Esophagus squamous epithelium (tissue), 5 donors: ENCODE data around the gene SRPRA. TPM values are rescaled to one million over a fixed set of nuclear protein-coding genes. Genes with fewer than 3 reads are reported as not detected.

Experiments used
- DNase-seq: peaks from one replicate; lab custom pipeline; 2025; lab: John Stamatoyannopoulos, UW
- H3K27ac ChIP-seq, 4 donors: fragments of 200-600 bp; sonication (generic); one replicate each; pipeline ENCODE4 v1.5.1; 2016 to 2019; ENCODE audit warnings: mild to moderate bottlenecking in 1 of 4
- H3K27me3 ChIP-seq, 4 donors: fragments of 200-600 bp; sonication (generic); 1 replicate in 3 of 4; 2 replicates in 1 of 4; pipeline versions ENCODE4 v1.5.1 to v1.6.0; 2017 to 2021; ENCODE audit warnings: antibody characterized with exemption in 1 of 4
- H3K36me3 ChIP-seq, 3 donors: fragments of 200-600 bp; sonication (generic); one replicate each; pipeline ENCODE4 v1.5.1; 2016 to 2019
- H3K4me1 ChIP-seq, 3 donors: fragments of 200-600 bp; sonication (generic); one replicate each; pipeline ENCODE4 v1.5.1; 2017 to 2019
- H3K4me3 ChIP-seq, 4 donors: fragments of 200-600 bp; sonication (generic); 1 replicate in 3 of 4; 2 replicates in 1 of 4; pipeline ENCODE4 v1.5.1; 2016 to 2019; ENCODE audit warnings: mild to moderate bottlenecking in 2 of 4, moderate library complexity in 1 of 4
- H3K9me3 ChIP-seq, 3 donors: fragments of 200-600 bp; sonication (generic); one replicate each; pipeline ENCODE4 v1.5.1; 2016 to 2019
- CTCF ChIP-seq, 6 experiments: fragments of 450-650 bp in 4 of 6; fragments of 200-600 bp in 2 of 6; sonication (generic) in 2 of 6; IDR thresholded peaks; one replicate each; pipeline ENCODE4 v1.5.1; 2016 to 2019; ENCODE audit warnings: antibody characterized with exemption in 6 of 6, mild to moderate bottlenecking in 4 of 6, moderate library complexity in 4 of 6
- POLR2A ChIP-seq, 4 donors: fragments of 450-650 bp; IDR thresholded peaks; one replicate each; pipeline ENCODE4 v1.6.1; 2017; ENCODE audit warnings: antibody characterized with exemption in 4 of 4, mild to moderate bottlenecking in 4 of 4, moderate library complexity in 3 of 4
- WGBS, 2 donors: methylation state at CpG; one replicate each; pipeline ENCODE4 v1.1.5; 2018; 5-methylcytosine and 5-hydroxymethylcytosine counted together
- intact Hi-C: fragments of 100-400 bp; cut with DNase I; formaldehyde crosslinking; loops from one replicate; pipeline ENCODE4 v1.15.0; 2022
- total RNA-seq, 4 donors: library from RNA; depleted of rRNA; stranded (reverse); fragments of >200 nt; gene quantifications; one replicate each; pipeline ENCODE4 v1.1.0, GENCODE V29; 2016
- donor health status: DM: yes; HTN: yes; CAD: no.

The SRPRA gene
- total RNA-seq, 4 donors from 2014 or later, result 60.2 to 82.0 (median 67.8) TPM

- no peak for DNase-seq
- no peaks in the 10 kb centered on the region for H3K27me3 ChIP-seq
- peak within 1 kb of the TSS; percentile 90 to 98 (median 94) for H3K27ac ChIP-seq
- H3K4me3 ChIP-seq, result peak within 1 kb of the TSS; percentile 60 to 91 (median 78)
- WGBS, 2 donors, result 0% methylated on average over 10 to 19 of the region's 82 CpGs
- peak in 3 of 6 experiments; percentile 38 to 44 (median 44) for TF ChIP-seq CTCF (IDR thresholded peaks at IDR 0.05)
- peak in 2 of 4 donors; percentile 40 to 62 for TF ChIP-seq POLR2A (IDR thresholded peaks at IDR 0.05)
- intact Hi-C loops, result no loop called here
- peaks cover 0 to 15% (median 0%) of the 10 kb centered on the region in 3 donors for H3K36me3 ChIP-seq
- H3K4me1 ChIP-seq, result peaks cover 0 to 36% (median 21%) of the 10 kb centered on the region in 3 donors
- H3K9me3 ChIP-seq, result no peaks in the 10 kb centered on the region
Observed at GRCh38 chr11:126282736-126283591, 14.3 kb upstream of the SRPRA start, which contains the start of gene TIRAP. Gene TIRAP, plus strand, starts transcription at chr11:126283093. Its CDS starts 7,802 bp downstream, at chr11:126290895.

- Histone ChIP-seq H3K27ac (peak overlapping the region; percentile 90 to 98 (median 94)), H3K4me1 (peaks cover 0 to 36% (median 21%) of the 10 kb centered on the region in 3 donors), H3K4me3 (peak overlapping the region; percentile 60 to 91 (median 78)), H3K27me3 (no peaks in the 10 kb centered on the region), H3K36me3 (peaks cover 0 to 15% (median 0%) of the 10 kb centered on the region in 3 donors), H3K9me3 (no peaks in the 10 kb centered on the region)
- 0 to 3% methylated on average over 10 to 15 of the region's 15 CpGs for WGBS, 2 donors
- intact Hi-C loops, result no loop called here
- DNase-seq, result no peak
- no peak for TF ChIP-seq POLR2A (IDR thresholded peaks at IDR 0.05)
- TF ChIP-seq CTCF (IDR thresholded peaks at IDR 0.05), result no peak
Observed at GRCh38 chr11:126282361-126282735, 13.7 kb upstream of the SRPRA start.

- intact Hi-C loops, result no loop called here
- peaks cover 0 to 36% (median 21%) of the 10 kb centered on the region in 3 donors for H3K4me1 ChIP-seq
- no peak for DNase-seq
- H3K4me3 ChIP-seq, result peak overlapping the region in 3 of 4 donors; percentile 75 to 91 (median 80)
- peak overlapping the region in 3 of 4 donors; percentile 92 to 98 (median 96) for H3K27ac ChIP-seq
- no peaks in the 10 kb centered on the region for H3K27me3 ChIP-seq
- H3K9me3 ChIP-seq, result no peaks in the 10 kb centered on the region
- peaks cover 0 to 15% (median 0%) of the 10 kb centered on the region in 3 donors for H3K36me3 ChIP-seq
- 88 to 91% methylated on average over 10 of the region's 10 CpGs for WGBS, 2 donors
- TF ChIP-seq CTCF (IDR thresholded peaks at IDR 0.05) (no peak), POLR2A (IDR thresholded peaks at IDR 0.05) (no peak)
Observed at GRCh38 chr11:126281666-126282175, 13.0 kb upstream of the SRPRA start.

GRCh38 chr11:126281245-126281644 is 12.6 kb upstream of the SRPRA start:
- peaks cover 0 to 36% (median 21%) of the 10 kb centered on the region in 3 donors for H3K4me1 ChIP-seq
- 84 to 92% methylated on average over 4 to 5 of the region's 6 CpGs for WGBS, 2 donors
- no peaks in the 10 kb centered on the region for H3K27me3 ChIP-seq
- TF ChIP-seq CTCF (IDR thresholded peaks at IDR 0.05), result no peak
- TF ChIP-seq POLR2A (IDR thresholded peaks at IDR 0.05), result no peak
- no peak overlapping the region for H3K4me3 ChIP-seq
- peaks cover 0 to 20% (median 0%) of the 10 kb centered on the region in 3 donors for H3K36me3 ChIP-seq
- no peak overlapping the region for H3K27ac ChIP-seq
- intact Hi-C loops, result no loop called here
- DNase-seq, result no peak
- H3K9me3 ChIP-seq, result no peaks in the 10 kb centered on the region

GRCh38 chr11:126280595-126280994 is 11.9 kb upstream of the SRPRA start:
- H3K4me3 ChIP-seq, result no peak overlapping the region
- H3K9me3 ChIP-seq, result no peaks in the 10 kb centered on the region
- TF ChIP-seq CTCF (IDR thresholded peaks at IDR 0.05) (no peak), POLR2A (IDR thresholded peaks at IDR 0.05) (no peak)
- peaks cover 0 to 36% (median 21%) of the 10 kb centered on the region in 3 donors for H3K4me1 ChIP-seq
- peak overlapping the region in 1 of 4 donors; percentile 9 for H3K27ac ChIP-seq
- H3K27me3 ChIP-seq, result no peaks in the 10 kb centered on the region
- H3K36me3 ChIP-seq, result peaks cover 0 to 26% (median 0%) of the 10 kb centered on the region in 3 donors
- intact Hi-C loops, result no loop called here
- WGBS, 2 donors, result 56 to 65% methylated on average over 5 of the region's 5 CpGs
- no peak for DNase-seq
